HUES48 (cell line): ENCODE data around the gene PANX2.

Experiments
- H3K27ac ChIP-seq: one replicate; pipeline ENCODE4 v1.7.0; 2013; ENCODE audit warnings: low read depth, low read length, inconsistent platforms
- H3K27me3 ChIP-seq: 2 replicates; pipeline ENCODE4 v1.6.1; 2013; ENCODE audit warnings: mild to moderate bottlenecking, low read length; ENCODE audit not compliant: control insufficient read depth, insufficient read depth
- H3K36me3 ChIP-seq: 2 replicates; pipeline ENCODE4 v1.6.1; 2013; ENCODE audit warnings: low read length; ENCODE audit not compliant: control insufficient read depth, insufficient read depth
- H3K4me1 ChIP-seq: 2 replicates; pipeline ENCODE4 v1.6.1; 2013; ENCODE audit warnings: mild to moderate bottlenecking, low read length; ENCODE audit not compliant: control insufficient read depth, insufficient read depth
- H3K4me3 ChIP-seq: 2 replicates; pipeline ENCODE4 v1.5.1; 2013; ENCODE audit warnings: mild to moderate bottlenecking, low read depth, low read length
- H3K9ac ChIP-seq: 2 replicates; pipeline ENCODE4 v1.6.1; 2013; ENCODE audit warnings: mild to moderate bottlenecking, low read depth, low read length, moderate library complexity
- H3K9me3 ChIP-seq: 2 replicates; pipeline ENCODE4 v1.6.1; 2013; ENCODE audit warnings: low read length; ENCODE audit not compliant: control insufficient read depth, insufficient read depth

PANX2 gene

DNA sequence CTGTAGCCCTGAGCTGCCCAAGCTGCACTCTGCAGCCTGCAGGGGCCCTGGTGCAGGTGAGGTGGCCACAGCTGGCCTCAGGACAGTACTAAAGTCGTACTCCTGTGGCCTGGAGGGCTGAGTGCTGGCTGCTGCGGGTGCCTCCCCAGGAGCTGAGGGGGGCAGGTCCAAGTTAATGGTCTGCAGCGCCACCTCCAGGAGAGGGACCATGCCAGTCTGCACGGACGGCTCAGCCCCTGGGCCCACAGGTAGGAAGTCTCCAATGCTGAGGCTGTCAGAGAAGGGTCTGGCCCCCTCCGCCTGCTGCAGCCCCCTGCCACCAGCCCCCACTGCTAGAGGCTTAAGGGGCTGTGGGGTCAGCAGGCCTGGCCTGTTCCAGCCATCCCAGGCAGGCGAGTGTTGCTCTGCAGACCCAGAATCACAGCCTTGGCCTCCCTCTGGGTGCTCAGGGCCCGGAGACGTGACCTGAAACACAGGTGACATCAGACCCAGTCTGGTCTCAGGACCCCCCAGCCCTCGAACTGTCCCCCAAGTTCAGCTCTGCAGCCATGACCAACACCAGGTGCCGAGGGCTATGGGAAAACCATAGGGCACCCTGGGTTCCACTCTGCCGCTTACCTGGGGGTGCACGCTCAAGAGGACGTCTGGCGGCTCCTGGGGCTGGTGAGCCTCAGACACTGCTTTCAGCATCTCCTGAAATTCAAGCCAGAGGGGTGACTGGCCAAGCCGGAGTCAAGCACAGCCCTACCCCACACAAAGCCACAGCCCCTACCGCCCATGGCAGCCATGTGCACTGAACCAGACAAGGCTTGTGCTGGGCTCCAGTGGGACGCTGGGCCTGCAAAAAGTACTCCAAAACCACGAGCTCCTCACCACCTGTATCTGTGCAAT, 51.1 kb downstream of the PANX2 start:
- H3K36me3 ChIP-seq, result peaks cover 75% of the 10 kb centered on the region
- no peaks in the 10 kb centered on the region for H3K4me1 ChIP-seq
- H3K27ac ChIP-seq, result no peak overlapping the region
- H3K4me3 ChIP-seq, result no peak overlapping the region
- no peaks in the 10 kb centered on the region for H3K27me3 ChIP-seq
- no peak overlapping the region for H3K9ac ChIP-seq
- no peaks in the 10 kb centered on the region for H3K9me3 ChIP-seq

DNA sequence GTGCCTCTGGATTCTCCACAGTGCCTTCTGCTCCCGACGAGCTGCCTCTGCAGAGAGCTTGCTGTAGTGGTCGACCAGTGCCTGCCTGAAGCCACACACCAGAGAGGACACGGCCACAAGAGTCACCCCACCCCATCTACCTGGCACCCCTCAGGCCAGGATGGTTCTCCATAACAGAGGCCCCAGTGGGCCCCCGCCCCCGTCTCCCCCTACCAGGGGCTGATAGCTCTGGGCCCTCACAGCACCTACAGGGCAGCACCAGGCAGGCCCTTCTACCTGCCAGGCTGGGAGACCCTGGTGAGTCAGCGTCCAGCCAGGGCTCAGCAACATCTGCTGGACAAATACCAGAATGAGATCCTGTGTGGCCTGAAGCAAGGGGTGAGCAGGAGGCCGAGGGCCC, 52.0 kb downstream of the PANX2 start:
- no peaks in the 10 kb centered on the region for H3K9me3 ChIP-seq
- no peak overlapping the region for H3K9ac ChIP-seq
- H3K27me3 ChIP-seq, result no peaks in the 10 kb centered on the region
- no peaks in the 10 kb centered on the region for H3K4me1 ChIP-seq
- H3K27ac ChIP-seq, result no peak overlapping the region
- peaks cover 67% of the 10 kb centered on the region for H3K36me3 ChIP-seq
- H3K4me3 ChIP-seq, result no peak overlapping the region

DNA sequence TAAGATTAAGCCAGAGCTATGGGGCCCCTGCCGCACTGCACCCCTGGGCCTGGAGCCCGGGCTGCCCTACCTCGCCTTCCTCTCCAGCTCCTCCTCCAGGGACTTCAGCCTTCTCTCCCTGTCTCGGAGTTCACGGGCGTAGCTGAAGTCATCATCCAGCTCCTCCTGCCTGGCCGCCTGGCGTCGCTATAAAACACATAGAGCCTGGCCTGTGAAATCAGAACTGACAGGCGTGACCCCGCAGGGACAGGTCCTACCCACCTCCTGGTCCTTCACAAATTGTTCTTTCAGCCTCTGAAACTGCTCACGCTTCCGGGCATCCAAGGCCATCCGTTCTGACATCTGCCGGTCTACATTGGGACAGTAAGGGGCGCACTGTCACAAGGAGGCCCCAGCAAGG, 53.5 kb downstream of the PANX2 start:
- no peaks in the 10 kb centered on the region for H3K4me1 ChIP-seq
- no peak overlapping the region for H3K27ac ChIP-seq
- H3K27me3 ChIP-seq, result no peaks in the 10 kb centered on the region
- no peaks in the 10 kb centered on the region for H3K9me3 ChIP-seq
- no peak overlapping the region for H3K4me3 ChIP-seq
- H3K9ac ChIP-seq, result no peak overlapping the region
- peaks cover 51% of the 10 kb centered on the region for H3K36me3 ChIP-seq

DNA sequence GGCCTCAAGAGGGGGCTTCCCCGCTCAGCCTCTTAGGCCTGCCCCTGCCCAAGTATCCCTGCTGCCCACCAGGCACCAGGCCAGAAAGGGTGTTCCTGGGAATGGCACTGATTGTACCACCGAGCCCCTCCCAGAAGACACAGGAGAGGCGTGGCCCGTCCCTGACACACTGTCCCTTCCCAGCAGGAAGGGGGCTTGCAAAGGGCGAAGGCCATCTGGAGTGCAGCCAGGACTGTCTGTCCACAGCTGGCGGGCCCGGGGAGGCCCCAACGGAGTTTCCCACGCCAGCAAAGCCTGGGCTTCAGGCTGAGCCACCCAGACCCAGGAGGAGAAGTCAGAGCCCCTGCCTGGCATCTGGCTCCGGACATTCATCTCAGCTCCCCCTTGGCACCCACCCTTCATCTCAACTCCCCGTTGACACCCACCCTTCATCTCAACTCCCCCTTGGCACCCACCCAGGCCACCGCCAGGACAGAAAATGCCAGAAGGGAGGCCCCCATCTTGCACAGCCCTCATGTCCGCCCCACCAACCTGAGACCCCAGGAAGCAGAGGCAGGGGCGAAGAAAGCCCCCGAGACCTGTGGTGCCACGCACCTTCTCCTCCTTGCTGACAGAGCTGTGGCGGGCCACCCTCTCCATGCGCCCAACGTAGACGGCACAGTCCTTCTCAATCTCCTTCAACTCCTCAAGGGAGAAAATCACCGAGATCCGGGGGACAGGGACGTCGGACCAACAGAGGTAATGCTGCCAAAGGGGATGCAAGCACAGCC, 54.9 kb downstream of the PANX2 start:
- Histone ChIP-seq H3K27me3 (no peaks in the 10 kb centered on the region), H3K27ac (no peak overlapping the region), H3K9ac (no peak overlapping the region), H3K4me1 (no peaks in the 10 kb centered on the region), H3K9me3 (no peaks in the 10 kb centered on the region), H3K4me3 (no peak overlapping the region), H3K36me3 (peaks cover 54% of the 10 kb centered on the region)

- no peak overlapping the region for H3K4me3 ChIP-seq
- H3K27me3 ChIP-seq, result no peaks in the 10 kb centered on the region
- no peak overlapping the region for H3K27ac ChIP-seq
- H3K9ac ChIP-seq, result no peak overlapping the region
- no peaks in the 10 kb centered on the region for H3K9me3 ChIP-seq
- H3K4me1 ChIP-seq, result no peaks in the 10 kb centered on the region
- peaks cover 46% of the 10 kb centered on the region for H3K36me3 ChIP-seq
These were observed 55.7 kb downstream of the PANX2 start for GRCh38 chr22:50226063-50226874.

DNA sequence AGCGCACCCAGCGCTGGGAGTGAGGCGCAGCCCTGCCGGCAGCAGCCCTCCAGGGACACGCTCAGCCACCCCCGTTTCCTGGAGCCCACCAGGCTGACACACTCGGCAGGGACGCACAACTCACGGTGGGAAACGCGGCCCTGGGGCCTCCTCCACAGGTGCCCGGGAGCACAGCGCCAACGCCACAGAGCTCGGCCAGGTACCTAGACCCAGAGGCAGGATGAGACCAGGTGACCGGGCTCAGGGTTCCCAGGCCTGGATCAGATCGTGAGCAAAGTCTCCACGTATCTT, 56.3 kb downstream of the PANX2 start:
- H3K4me1 ChIP-seq, result no peaks in the 10 kb centered on the region
- no peaks in the 10 kb centered on the region for H3K9me3 ChIP-seq
- H3K4me3 ChIP-seq, result no peak overlapping the region
- H3K36me3 ChIP-seq, result peaks cover 40% of the 10 kb centered on the region
- H3K9ac ChIP-seq, result no peak overlapping the region
- H3K27me3 ChIP-seq, result no peaks in the 10 kb centered on the region
- H3K27ac ChIP-seq, result no peak overlapping the region

DNA sequence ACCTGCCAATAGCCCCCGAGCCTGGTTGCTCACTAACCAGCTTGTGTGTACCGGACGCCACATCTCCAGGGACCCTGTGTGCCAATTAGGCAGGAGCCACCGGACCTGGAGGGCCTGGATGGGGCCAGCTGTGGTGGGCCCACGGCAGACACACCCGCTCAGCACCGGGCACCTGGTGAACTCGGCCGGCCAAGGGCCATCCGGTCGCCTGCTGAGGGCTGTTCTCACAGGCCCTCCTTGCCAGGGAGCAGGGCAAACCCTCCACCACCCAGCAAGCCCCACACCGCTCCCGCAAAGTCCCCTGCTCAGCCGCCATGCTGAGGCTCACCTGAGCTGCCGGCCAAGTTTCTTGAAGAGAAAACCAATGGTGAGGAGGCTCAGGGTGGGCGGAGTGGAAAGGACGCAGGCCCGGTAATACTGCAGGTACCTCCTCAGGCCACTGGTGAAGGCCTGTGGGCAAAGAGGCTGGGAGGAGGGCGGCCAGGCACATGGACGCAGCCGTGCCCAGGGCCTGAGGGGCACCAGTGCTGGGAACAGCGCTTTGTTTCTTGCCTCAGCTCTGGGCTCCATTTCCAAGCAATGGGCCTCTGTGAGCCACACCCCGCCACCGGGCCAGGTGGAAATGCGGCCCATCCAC, 57.2 kb downstream of the PANX2 start:
- Histone ChIP-seq H3K36me3 (peaks cover 32% of the 10 kb centered on the region), H3K4me3 (no peak overlapping the region), H3K9me3 (no peaks in the 10 kb centered on the region), H3K4me1 (no peaks in the 10 kb centered on the region), H3K27ac (no peak overlapping the region), H3K9ac (no peak overlapping the region), H3K27me3 (no peaks in the 10 kb centered on the region)

DNA sequence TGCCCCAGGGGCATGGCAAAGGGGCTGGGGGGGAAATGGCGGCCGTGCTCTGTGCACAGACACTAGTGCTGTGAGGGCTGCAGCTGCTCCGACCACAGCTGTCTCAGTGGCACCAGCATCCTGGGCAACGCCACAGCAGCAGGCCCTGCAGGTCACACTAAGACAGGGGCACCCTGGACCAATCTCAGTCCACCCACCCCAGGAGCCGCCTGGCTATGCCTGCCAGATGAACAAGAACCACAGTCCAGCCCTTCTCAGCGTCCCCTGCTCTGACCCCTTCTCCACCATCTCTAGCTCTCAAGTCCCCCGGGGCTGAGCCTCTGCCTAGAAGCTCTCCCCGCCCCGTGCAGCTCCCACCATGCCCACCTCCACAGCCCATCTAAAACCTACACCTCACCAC, 57.8 kb downstream of the PANX2 start:
- Histone ChIP-seq H3K9me3 (no peaks in the 10 kb centered on the region), H3K9ac (no peak overlapping the region), H3K27me3 (no peaks in the 10 kb centered on the region), H3K4me3 (no peak overlapping the region), H3K36me3 (peaks cover 25% of the 10 kb centered on the region), H3K27ac (no peak overlapping the region), H3K4me1 (no peaks in the 10 kb centered on the region)

DNA sequence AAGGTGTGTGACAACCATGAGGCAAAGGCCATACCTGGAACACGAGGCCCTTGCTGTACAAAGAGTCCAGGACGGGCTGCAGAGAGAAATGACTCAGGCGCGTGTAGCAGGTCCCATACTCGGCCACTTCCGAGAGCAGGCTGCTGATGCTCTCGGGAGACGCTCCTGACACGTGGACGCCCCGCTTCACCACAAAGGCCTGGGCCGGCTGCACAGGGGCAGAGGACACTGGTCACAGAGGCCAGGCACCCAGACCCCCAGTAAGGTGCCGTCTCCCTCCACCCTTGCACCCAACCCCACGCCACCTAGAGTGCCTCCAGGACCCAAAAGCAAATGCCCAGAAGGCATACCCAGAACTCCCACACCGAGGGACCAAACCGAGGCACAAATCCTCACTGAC, 58.8 kb downstream of the PANX2 start:
- no peaks in the 10 kb centered on the region for H3K4me1 ChIP-seq

More for the DNA sequence above, 58.8 kb downstream of the PANX2 start:
- H3K27ac ChIP-seq, result no peak overlapping the region
- no peak overlapping the region for H3K9ac ChIP-seq
- no peak overlapping the region for H3K4me3 ChIP-seq
- no peaks in the 10 kb centered on the region for H3K9me3 ChIP-seq
- H3K36me3 ChIP-seq, result peaks cover 17% of the 10 kb centered on the region
- H3K27me3 ChIP-seq, result no peaks in the 10 kb centered on the region
